ENCODE results near the gene APBA2. TPM values are rescaled to one million over a fixed set of nuclear protein-coding genes. Genes with fewer than 3 reads are reported as not detected.

The APBA2 gene
- total RNA-seq, 4 donors from 2014 or later: 7.2 to 33.8 (median 8.8) TPM

- no peak for TF ChIP-seq CTCF (IDR thresholded peaks at IDR 0.05)
- no peak for TF ChIP-seq POLR2A (IDR thresholded peaks at IDR 0.05)
- no peak for DNase-seq
- H3K9me3 ChIP-seq: no peaks in the 10 kb centered on the region
These were observed 91.7 kb downstream of the APBA2 start for GRCh38 chr15:28977377-28978010.

GRCh38 chr15:28978011-28978378 lies 92.2 kb downstream of the APBA2 start:
- H3K27ac ChIP-seq: no peak overlapping the region
- DNase-seq: no peak
- no peaks in the 10 kb centered on the region for H3K9me3 ChIP-seq
- no peaks in the 10 kb centered on the region for H3K4me1 ChIP-seq
- H3K27me3 ChIP-seq: no peaks in the 10 kb centered on the region
- TF ChIP-seq POLR2A (IDR thresholded peaks at IDR 0.05) (no peak), CTCF (IDR thresholded peaks at IDR 0.05) (no peak)
- no peak overlapping the region for H3K4me3 ChIP-seq
- no peaks in the 10 kb centered on the region for H3K36me3 ChIP-seq

More at GRCh38 chr15:28977377-28978010, 91.7 kb downstream of the APBA2 start:
- Histone ChIP-seq H3K36me3 (no peaks in the 10 kb centered on the region), H3K27ac (no peak overlapping the region), H3K4me3 (no peak overlapping the region), H3K4me1 (no peaks in the 10 kb centered on the region), H3K27me3 (no peaks in the 10 kb centered on the region)

GRCh38 chr15:28978661-28979060 lies 92.9 kb downstream of the APBA2 start:
- H3K27me3 ChIP-seq: no peaks in the 10 kb centered on the region
- H3K36me3 ChIP-seq: no peaks in the 10 kb centered on the region
- H3K27ac ChIP-seq: no peak overlapping the region
- no peaks in the 10 kb centered on the region for H3K4me1 ChIP-seq
- H3K9me3 ChIP-seq: no peaks in the 10 kb centered on the region
- DNase-seq: no peak
- H3K4me3 ChIP-seq: no peak overlapping the region
- TF ChIP-seq CTCF (IDR thresholded peaks at IDR 0.05): no peak
- no peak for TF ChIP-seq POLR2A (IDR thresholded peaks at IDR 0.05)

- TF ChIP-seq POLR2A (IDR thresholded peaks at IDR 0.05): no peak
- TF ChIP-seq CTCF (IDR thresholded peaks at IDR 0.05): no peak
These were observed 93.6 kb downstream of the APBA2 start for GRCh38 chr15:28979208-28979841.

GRCh38 chr15:28980709-28981350 lies 95.1 kb downstream of the APBA2 start:
- DNase-seq: no peak
- H3K36me3 ChIP-seq: no peaks in the 10 kb centered on the region
- TF ChIP-seq CTCF (IDR thresholded peaks at IDR 0.05): no peak
- TF ChIP-seq POLR2A (IDR thresholded peaks at IDR 0.05): no peak
- H3K4me3 ChIP-seq: no peak overlapping the region
- no peaks in the 10 kb centered on the region for H3K4me1 ChIP-seq
- H3K27ac ChIP-seq: no peak overlapping the region
- H3K27me3 ChIP-seq: no peaks in the 10 kb centered on the region
- no peaks in the 10 kb centered on the region for H3K9me3 ChIP-seq

More at GRCh38 chr15:28979208-28979841, 93.6 kb downstream of the APBA2 start:
- no peak for DNase-seq
- H3K4me3 ChIP-seq: no peak overlapping the region
- no peaks in the 10 kb centered on the region for H3K9me3 ChIP-seq
- no peaks in the 10 kb centered on the region for H3K27me3 ChIP-seq
- H3K27ac ChIP-seq: no peak overlapping the region
- H3K36me3 ChIP-seq: no peaks in the 10 kb centered on the region
- no peaks in the 10 kb centered on the region for H3K4me1 ChIP-seq
